Measurements from ENCODE around the gene ZNF200.

Gene ZNF200

GRCh38 chr16:3175157-3176093 lies 59.5 kb downstream of the ZNF200 start:
- peak; percentile 64 for DNase-seq (ENCODE audit: low read depth)

GRCh38 chr16:3174618-3175148 lies 60.3 kb downstream of the ZNF200 start:
- no peak for DNase-seq (ENCODE audit: low read depth)

- DNase-seq (ENCODE audit: low read depth) = no peak
Observed at GRCh38 chr16:3173892-3174617, 60.9 kb downstream of the ZNF200 start.

Measured in iris pigment epithelial cell (primary cell).